CD4-positive, alpha-beta T cell (primary cell): Measurements from ENCODE around the gene IKBIP. TPM values are rescaled to one million over a fixed set of nuclear protein-coding genes. Genes with fewer than 3 reads are reported as not detected.
A peak's percentile ranks its signal among the peaks of the same experiment; 100 is the strongest.

Experiments
- ATAC-seq: fragments of 200-7000 bp; cut with Tn5 transposase; one replicate; pipeline ENCODE4 v1.10.0; 2022; ENCODE audit warnings: mild to moderate bottlenecking; ENCODE audit not compliant: poor library complexity
- CTCF ChIA-PET: fragments of 350-600 bp; sonication (Branson Sonifier 250); formaldehyde crosslinking; loops from one replicate; lab custom pipeline; 2021; ENCODE audit warnings: antibody characterized with exemption, inconsistent platforms; lab: Charles Lee
- POLR2A ChIA-PET: fragments of 350-600 bp; sonication (Branson Sonifier 250); formaldehyde crosslinking; loops from one replicate; lab custom pipeline; 2021; ENCODE audit warnings: antibody characterized with exemption, inconsistent platforms; lab: Charles Lee
- DNase-seq, 14 experiments: peaks; one replicate each; pipeline ENCODE4 v3.0.0-alpha.2; 2013 to 2020; ENCODE audit warnings: mixed read lengths in 2 of 14
- H3K27ac ChIP-seq, 2 donors: one replicate each; pipeline versions ENCODE4 v1.5.1 to v1.7.0; 2013; ENCODE audit warnings: low read length in 2 of 2, low read depth in 1 of 2, mild to moderate bottlenecking in 1 of 2
- H3K27me3 ChIP-seq, 2 experiments: 1 replicate in 1 of 2; 2 replicates in 1 of 2; pipeline versions ENCODE4 v1.6.1 to v1.7.0; 2013; ENCODE audit warnings: low read length in 2 of 2, control low read depth in 1 of 2, mild to moderate bottlenecking in 1 of 2, moderate library complexity in 1 of 2; ENCODE audit not compliant: insufficient read depth in 2 of 2, control insufficient read depth in 1 of 2
- H3K36me3 ChIP-seq: one replicate; pipeline ENCODE4 v1.6.1; 2013; ENCODE audit warnings: low read length, control low read depth; ENCODE audit not compliant: insufficient read depth
- H3K4me1 ChIP-seq: one replicate; pipeline ENCODE4 v1.6.1; 2013; ENCODE audit warnings: low read length, control low read depth; ENCODE audit not compliant: insufficient read depth
- H3K4me3 ChIP-seq: one replicate; pipeline ENCODE4 v1.5.1; 2013; ENCODE audit warnings: mild to moderate bottlenecking, low read length, moderate library complexity
- H3K9me3 ChIP-seq, 2 experiments: 1 replicate in 1 of 2; 2 replicates in 1 of 2; pipeline versions ENCODE4 v1.6.1 to v1.7.0; 2013; ENCODE audit warnings: low read length in 2 of 2, mild to moderate bottlenecking in 2 of 2, control low read depth in 1 of 2, moderate library complexity in 1 of 2; ENCODE audit not compliant: control insufficient read depth in 1 of 2, insufficient read depth in 1 of 2
- H3K27ac Mint-ChIP-seq: one replicate; pipeline ENCODE4 v1.8.0; 2020; ENCODE audit warnings: mixed read lengths
- H3K27me3 Mint-ChIP-seq: one replicate; pipeline ENCODE4 v1.8.0; 2021; ENCODE audit warnings: mixed read lengths
- H3K36me3 Mint-ChIP-seq: one replicate; pipeline ENCODE4 v1.8.0; 2021; ENCODE audit warnings: low read depth, mixed read lengths
- H3K4me1 Mint-ChIP-seq: one replicate; pipeline ENCODE4 v1.8.0; 2021; ENCODE audit warnings: low read depth, mixed read lengths
- H3K4me3 Mint-ChIP-seq: one replicate; pipeline ENCODE4 v1.8.0; 2020; ENCODE audit warnings: mild to moderate bottlenecking, mixed read lengths
- H3K9me3 Mint-ChIP-seq: one replicate; pipeline ENCODE4 v1.8.0; 2020; ENCODE audit warnings: mixed read lengths
- CTCF ChIP-seq: fragments of 200-600 bp; IDR thresholded peaks from one replicate; pipeline ENCODE4 v1.8.0; 2022; ENCODE audit warnings: antibody characterized with exemption, mild to moderate bottlenecking
- intact Hi-C, 2 experiments: fragments of 100-400 bp; cut with DNase I in 1 of 2; cut with micrococcal nuclease in 1 of 2; formaldehyde crosslinking; loops; one replicate each; pipeline versions ENCODE4 v1.15.1 to v1.9.0; 2023 to 2025; cut with DNase I, micrococcal nuclease
- total RNA-seq, 174 experiments: library from RNA in 2 of 174; stranded (reverse) in 2 of 174; gene quantifications; one replicate each; pipeline ENCODE4 v1.2.3 and lab custom pipeline; 2021 to 2026

The IKBIP gene
- total RNA-seq, 2 experiments from 2014 or later, result 0.56 to 0.82 TPM

GRCh38 chr12:98653866-98654493, 9.4 kb upstream of the IKBIP start:
- Histone ChIP-seq H3K9me3 (no peaks in the 10 kb centered on the region), H3K4me1 (no peaks in the 10 kb centered on the region), H3K27me3 (no peaks in the 10 kb centered on the region), H3K27ac (no peak overlapping the region), H3K36me3 (peaks cover 20% of the 10 kb centered on the region), H3K4me3 (no peak overlapping the region)
- CTCF ChIA-PET, result interaction anchor here (0.6 to 3.3 kb wide), 8 partner anchors 10 to 164 kb away, joined by 3 to 25 read pairs (median 3); partner anchors contain the start of gene IKBIP
- H3K4me3 Mint-ChIP-seq, result no peak overlapping the region
- TF ChIP-seq CTCF, result peak; percentile 76
- peaks cover 16% of the 10 kb centered on the region for H3K4me1 Mint-ChIP-seq
- no peak overlapping the region for H3K27ac Mint-ChIP-seq
- ATAC-seq (peak; percentile 55), DNase-seq (peak in 4 of 14 experiments; percentile 11 to 74 (median 71))
- no peaks in the 10 kb centered on the region for H3K9me3 Mint-ChIP-seq
- intact Hi-C loops, result loop anchor here (1.0 to 5.0 kb wide), 6 partner anchors 86 to 229 kb away; partner anchors contain the start of gene TMPO (in 1 of the 2)
- no peaks in the 10 kb centered on the region for H3K27me3 Mint-ChIP-seq
- H3K36me3 Mint-ChIP-seq, result peaks cover 60% of the 10 kb centered on the region
- POLR2A ChIA-PET, result interaction anchor here (0.6 to 1.6 kb wide), 6 partner anchors 10 to 144 kb away, joined by 3 to 7 read pairs (median 4); partner anchors contain the start of genes APAF1, IKBIP and SLC25A3

GRCh38 chr12:98651328-98651727, 6.7 kb upstream of the IKBIP start:
- DNase-seq (no peak), ATAC-seq (no peak)
- CTCF ChIA-PET, result interaction anchor here (0.9 to 1.8 kb wide), 3 partner anchors 10 to 84 kb away, joined by 3 to 5 read pairs (median 3); no protein-coding TSS in a partner anchor
- H3K9me3 ChIP-seq, result no peaks in the 10 kb centered on the region
- no peak overlapping the region for H3K4me3 ChIP-seq
- Mint-ChIP-seq H3K9me3 (no peaks in the 10 kb centered on the region), H3K36me3 (peaks cover 37% of the 10 kb centered on the region), H3K27ac (no peak overlapping the region), H3K4me1 (peaks cover 22% of the 10 kb centered on the region), H3K27me3 (no peaks in the 10 kb centered on the region), H3K4me3 (no peak overlapping the region)
- no peak for TF ChIP-seq CTCF
- no peak overlapping the region for H3K27ac ChIP-seq
- POLR2A ChIA-PET, result interaction anchor here (1.6 kb wide), 1 partner anchor 58 kb away, joined by 4 read pairs; the partner anchor contains the start of gene SLC25A3
- intact Hi-C loops, result loop anchor here in 1 of 2 experiments (5.0 kb wide), 1 partner anchor 134 kb away; the partner anchor contains the start of gene TMPO
- H3K4me1 ChIP-seq, result peaks cover 8% of the 10 kb centered on the region
- no peaks in the 10 kb centered on the region for H3K27me3 ChIP-seq
- peaks cover 15% of the 10 kb centered on the region for H3K36me3 ChIP-seq

- Histone ChIP-seq H3K4me3 (peak overlapping the region; percentile 89), H3K27me3 (no peaks in the 10 kb centered on the region), H3K9me3 (no peaks in the 10 kb centered on the region), H3K27ac (no peak overlapping the region), H3K36me3 (peaks cover 15% of the 10 kb centered on the region), H3K4me1 (peaks cover 22% of the 10 kb centered on the region)
- CTCF ChIA-PET, result interaction anchor here (0.6 to 1.2 kb wide), 3 partner anchors 15 to 130 kb away, joined by 3 to 5 read pairs (median 4); partner anchors contain the start of gene SLC25A3
- intact Hi-C loops, result loop anchor here in 1 of 2 experiments (5.0 to 10.0 kb wide), 3 partner anchors 129 to 1618 kb away; partner anchors contain the start of genes DEPDC4, SCYL2 and TMPO
- H3K27me3 Mint-ChIP-seq, result no peaks in the 10 kb centered on the region
- peaks cover 32% of the 10 kb centered on the region for H3K4me1 Mint-ChIP-seq
- no peak for ATAC-seq
- peaks cover 45% of the 10 kb centered on the region for H3K36me3 Mint-ChIP-seq
- H3K9me3 Mint-ChIP-seq, result no peaks in the 10 kb centered on the region
- no peak for TF ChIP-seq CTCF
- POLR2A ChIA-PET, result interaction anchor here (0.7 to 4.8 kb wide), 2 partner anchors 52 to 130 kb away, joined by 4 to 70 read pairs; partner anchors contain the start of gene SLC25A3
- peak overlapping the region; percentile 69 for H3K27ac Mint-ChIP-seq
- H3K4me3 Mint-ChIP-seq, result peak overlapping the region; percentile 98
- DNase-seq, result peak in 3 of 14 experiments; percentile 6 to 27 (median 26)
Measured at GRCh38 chr12:98646294-98647090, 1.9 kb upstream of the IKBIP start.
